ENCODE measurements around the gene VIL1.

VIL1 gene

GRCh38 chr2:218393750-218394290 is 25.1 kb upstream of the VIL1 start:
- DNase-seq: no peak
- in situ Hi-C loops (cut with HindIII; ENCODE audit: low pct_ligation_motif_present, low pct_unique_long_range_greater_than_20kb, low sequenced_read_pairs): no loop called here

GRCh38 chr2:218394298-218395089 is 24.4 kb upstream of the VIL1 start:
- no peak for DNase-seq
- in situ Hi-C loops (cut with HindIII; ENCODE audit: low pct_ligation_motif_present, low pct_unique_long_range_greater_than_20kb, low sequenced_read_pairs): no loop called here

- no peak for DNase-seq
- in situ Hi-C loops (cut with HindIII; ENCODE audit: low pct_ligation_motif_present, low pct_unique_long_range_greater_than_20kb, low sequenced_read_pairs): no loop called here
Measured at GRCh38 chr2:218395090-218395444, 23.9 kb upstream of the VIL1 start.

- in situ Hi-C loops (cut with HindIII; ENCODE audit: low pct_ligation_motif_present, low pct_unique_long_range_greater_than_20kb, low sequenced_read_pairs): no loop called here
- DNase-seq: no peak
Measured at GRCh38 chr2:218395456-218395825, 23.5 kb upstream of the VIL1 start.

- peak; percentile 97 for DNase-seq
- in situ Hi-C loops (cut with HindIII; ENCODE audit: low pct_ligation_motif_present, low pct_unique_long_range_greater_than_20kb, low sequenced_read_pairs): no loop called here
Measured at GRCh38 chr2:218395826-218396687, 22.9 kb upstream of the VIL1 start.

- peak; percentile 58 for DNase-seq
- in situ Hi-C loops (cut with HindIII; ENCODE audit: low pct_ligation_motif_present, low pct_unique_long_range_greater_than_20kb, low sequenced_read_pairs): no loop called here
Measured at GRCh38 chr2:218396688-218397462, 22.0 kb upstream of the VIL1 start.

- in situ Hi-C loops (cut with HindIII; ENCODE audit: low pct_ligation_motif_present, low pct_unique_long_range_greater_than_20kb, low sequenced_read_pairs): no loop called here
- DNase-seq: no peak
Measured at GRCh38 chr2:218397463-218397819, 21.5 kb upstream of the VIL1 start.

GRCh38 chr2:218397820-218398436 is 21.0 kb upstream of the VIL1 start:
- in situ Hi-C loops (cut with HindIII; ENCODE audit: low pct_ligation_motif_present, low pct_unique_long_range_greater_than_20kb, low sequenced_read_pairs): no loop called here
- DNase-seq: peak; percentile 87

- DNase-seq: peak; percentile 81
- in situ Hi-C loops (cut with HindIII; ENCODE audit: low pct_ligation_motif_present, low pct_unique_long_range_greater_than_20kb, low sequenced_read_pairs): no loop called here
Measured at GRCh38 chr2:218398437-218399390, 20.2 kb upstream of the VIL1 start.

GRCh38 chr2:218399391-218400166 is 19.3 kb upstream of the VIL1 start, which contains the start of gene CTDSP1:
TSS of gene CTDSP1 (plus strand) at chr2:218399868. CDS start at chr2:218400091, 223 bp downstream.
- in situ Hi-C loops (cut with HindIII; ENCODE audit: low pct_ligation_motif_present, low pct_unique_long_range_greater_than_20kb, low sequenced_read_pairs): no loop called here
- peak; percentile 97 for DNase-seq

- in situ Hi-C loops (cut with HindIII; ENCODE audit: low pct_ligation_motif_present, low pct_unique_long_range_greater_than_20kb, low sequenced_read_pairs): no loop called here
- peak; percentile 39 for DNase-seq
Measured at GRCh38 chr2:218400167-218400929, 18.6 kb upstream of the VIL1 start.

GRCh38 chr2:218400930-218401881 is 17.7 kb upstream of the VIL1 start:
- DNase-seq: no peak

GRCh38 chr2:218401890-218402289 is 17.0 kb upstream of the VIL1 start:
- in situ Hi-C loops (cut with HindIII; ENCODE audit: low pct_ligation_motif_present, low pct_unique_long_range_greater_than_20kb, low sequenced_read_pairs): no loop called here
- DNase-seq: no peak

More at GRCh38 chr2:218400930-218401881, 17.7 kb upstream of the VIL1 start:
- in situ Hi-C loops (cut with HindIII; ENCODE audit: low pct_ligation_motif_present, low pct_unique_long_range_greater_than_20kb, low sequenced_read_pairs): no loop called here

GRCh38 chr2:218402491-218402901 is 16.4 kb upstream of the VIL1 start:
- in situ Hi-C loops (cut with HindIII; ENCODE audit: low pct_ligation_motif_present, low pct_unique_long_range_greater_than_20kb, low sequenced_read_pairs): no loop called here
- no peak for DNase-seq

- in situ Hi-C loops (cut with HindIII; ENCODE audit: low pct_ligation_motif_present, low pct_unique_long_range_greater_than_20kb, low sequenced_read_pairs): no loop called here
- DNase-seq: no peak
Measured at GRCh38 chr2:218402911-218403411, 16.0 kb upstream of the VIL1 start.

Measured in ACHN (cell line).